Cardiac fibroblast (primary cell): ENCODE measurements around the gene SLC8A1.

Experiments used
- DNase-seq, 2 donors: peaks; one replicate each; pipeline versions ENCODE4 v3.0.0 to v3.0.0-alpha.2; 2010; ENCODE audit warnings: low read depth in 2 of 2
- H3K4me3 ChIP-seq, 2 donors: replicated peaks in 1 of 2; 1 replicate in 1 of 2; 2 replicates in 1 of 2; pipeline ENCODE4 v1.5.1; 2011; ENCODE audit warnings: low read depth in 2 of 2, low read length in 2 of 2, mild to moderate bottlenecking in 2 of 2, moderate library complexity in 1 of 2
- CTCF ChIP-seq: IDR thresholded peaks from one replicate; pipeline ENCODE4 v1.5.1; 2011; ENCODE audit warnings: low read depth, mild to moderate bottlenecking, low read length, inconsistent platforms

SLC8A1 gene

GRCh38 chr2:40476436-40476835 lies 24.5 kb upstream of the SLC8A1 start:
- TF ChIP-seq CTCF: no peak
- H3K4me3 ChIP-seq: no peak overlapping the region
- DNase-seq: no peak

- TF ChIP-seq CTCF: no peak
- H3K4me3 ChIP-seq: no peak overlapping the region
- DNase-seq: no peak
Measured at GRCh38 chr2:40474306-40474705, 22.4 kb upstream of the SLC8A1 start.

DNA sequence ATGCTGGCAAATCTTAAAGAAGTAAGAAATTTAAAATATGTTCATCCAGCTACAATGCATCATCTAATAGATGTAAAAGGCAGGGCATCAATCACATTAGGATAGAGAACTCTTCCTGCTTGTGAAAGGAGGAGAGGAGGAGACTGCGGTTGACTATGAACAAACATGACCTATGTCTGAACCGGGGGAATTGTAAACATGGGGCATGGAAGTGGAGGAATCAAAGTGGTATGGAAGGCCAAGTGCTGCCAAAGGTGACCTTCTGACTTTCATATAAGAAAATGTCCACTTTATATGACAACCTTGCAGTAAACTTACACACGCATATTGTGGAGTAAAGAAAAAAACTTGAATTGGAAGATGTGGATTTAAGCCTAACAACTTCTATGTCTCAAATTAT lies 20.0 kb upstream of the SLC8A1 start:
- no peak for TF ChIP-seq CTCF
- H3K4me3 ChIP-seq: no peak overlapping the region
- DNase-seq: no peak

- H3K4me3 ChIP-seq: no peak overlapping the region
- DNase-seq: no peak
- TF ChIP-seq CTCF: no peak
Measured at GRCh38 chr2:40470822-40471813, 19.2 kb upstream of the SLC8A1 start.

DNA sequence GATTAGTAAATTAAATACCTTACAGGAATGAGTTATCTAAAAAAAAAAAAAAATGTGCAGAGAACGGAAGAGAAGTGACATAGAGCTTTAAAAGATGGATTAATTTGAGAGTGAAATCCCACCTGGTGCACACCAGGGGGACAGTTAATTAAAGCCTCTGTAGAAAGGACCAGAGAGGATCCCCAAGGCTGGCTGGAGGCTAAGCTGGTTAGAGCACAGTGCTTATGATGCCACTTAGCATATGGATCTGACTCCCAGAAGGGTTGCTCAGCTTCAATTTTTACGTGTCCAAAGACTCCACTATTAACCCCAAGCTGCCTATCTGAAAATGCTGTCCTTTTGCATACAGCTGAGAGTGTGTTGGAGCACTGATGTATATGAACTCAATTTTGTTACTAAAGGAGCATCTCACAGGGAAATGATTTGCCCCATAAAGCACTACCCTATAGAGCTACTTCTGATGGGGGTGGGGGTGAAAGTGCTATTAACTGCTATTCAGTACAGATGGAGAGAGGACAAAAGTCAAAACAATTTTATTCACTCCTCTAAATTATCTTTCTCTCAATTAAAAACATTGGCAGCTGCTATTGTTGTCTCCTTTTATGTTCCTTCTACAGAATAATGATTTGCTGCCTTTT lies 15.2 kb upstream of the SLC8A1 start:
- DNase-seq: no peak
- no peak overlapping the region for H3K4me3 ChIP-seq
- no peak for TF ChIP-seq CTCF

GRCh38 chr2:40466332-40466906 lies 14.5 kb upstream of the SLC8A1 start:
- TF ChIP-seq CTCF: no peak
- H3K4me3 ChIP-seq: no peak overlapping the region
- no peak for DNase-seq
